K562 (cell line): ENCODE data around the gene SLC9C2. TPM values are rescaled to one million over a fixed set of nuclear protein-coding genes. Genes with fewer than 3 reads are reported as not detected.

ENCODE experiments used
- ATAC-seq: fragments of 200-7000 bp; cut with Tn5 transposase; 3 replicates; pipeline ENCODE4 v1.9.1; 2020; ENCODE audit warnings: moderate library complexity
- BruUV-seq: library from RNA; stranded (reverse); fragments of 400-500 nt; replicated peaks from 2 replicates; lab custom pipeline; 2021; lab: Mats Ljungman, UMichigan
- CTCF ChIA-PET: fragments of 300-600 bp; formaldehyde crosslinking; extraction: SDS; loops from one replicate; lab custom pipeline; 2021; ENCODE audit warnings: low intra/inter-chr PET ratio; lab: Yijun Ruan, JAX
- POLR2A ChIA-PET: fragments of 300-600, 350-650 bp; sonication (Branson Sonifier 250); formaldehyde crosslinking; extraction: SDS; loops from one replicate; lab custom pipeline; 2021; ENCODE audit warnings: antibody characterized with exemption, inconsistent platforms; lab: Yijun Ruan, JAX
- DNase-seq, 4 experiments: peaks; one replicate each; pipeline versions ENCODE4 v3.0.0 to v3.0.0-alpha.2; 2011 to 2018; ENCODE audit warnings: low spot score in 3 of 4, mixed read lengths in 3 of 4; ENCODE audit errors: extremely low read depth in 1 of 4
- FAIRE-seq: peaks from 2 replicates; lab custom pipeline; 2011; peaks lifted over from hg19 to GRCh38; lab: Jason Lieb, UNC
- H2AFZ ChIP-seq: 2 replicates; pipeline ENCODE4 v1.6.0; 2011; ENCODE audit warnings: low read depth, low read length, control low read depth, inconsistent platforms
- H3K27ac ChIP-seq: fragments of 200-600 bp; 3 replicates; pipeline ENCODE4 v1.8.0; 2011; ENCODE audit warnings: low read depth, mild to moderate bottlenecking, control low read depth, inconsistent platforms, low read length, moderate library complexity, mixed read lengths; ENCODE audit errors: extremely low read depth
- H3K27me3 ChIP-seq, 2 experiments: fragments of 300-600 bp in 1 of 2; 2 replicates in 1 of 2; 3 replicates in 1 of 2; pipeline versions ENCODE4 v1.6.0 to v1.8.0; 2011; ENCODE audit warnings: inconsistent platforms in 2 of 2, low read length in 2 of 2, mild to moderate bottlenecking in 1 of 2, mixed read lengths in 1 of 2, moderate library complexity in 1 of 2; ENCODE audit not compliant: control insufficient read depth in 2 of 2, insufficient read depth in 2 of 2
- H3K36me3 ChIP-seq: fragments of 300-600 bp; 3 replicates; pipeline ENCODE4 v1.8.0; 2011; ENCODE audit warnings: mild to moderate bottlenecking, low read length, inconsistent platforms; ENCODE audit not compliant: control insufficient read depth, insufficient read depth
- H3K4me1 ChIP-seq, 2 experiments: fragments of 200-600 bp in 1 of 2; replicated peaks in 1 of 2; 2 replicates in 1 of 2; 3 replicates in 1 of 2; pipeline versions ENCODE4 v1.5.1 to v1.8.0; 2011; ENCODE audit warnings: inconsistent platforms in 2 of 2, low read length in 2 of 2, mild to moderate bottlenecking in 1 of 2, mixed read lengths in 1 of 2, moderate library complexity in 1 of 2; ENCODE audit not compliant: control insufficient read depth in 2 of 2, insufficient read depth in 2 of 2
- H3K4me2 ChIP-seq: 2 replicates; pipeline ENCODE4 v1.6.1; 2011; ENCODE audit warnings: low read length, control low read depth, inconsistent platforms, mixed read lengths; ENCODE audit not compliant: insufficient read depth
- H3K4me3 ChIP-seq: fragments of 200-600 bp; sonication (generic), shearing (Covaris generic); 2 replicates; pipeline ENCODE4 v1.5.1; 2016; ENCODE audit warnings: control low read depth, inconsistent platforms
- H3K79me2 ChIP-seq: fragments of 200-600 bp; 3 replicates; pipeline ENCODE4 v1.8.0; 2011; ENCODE audit warnings: low read length, inconsistent platforms; ENCODE audit not compliant: control insufficient read depth, insufficient read depth
- H3K9ac ChIP-seq, 2 experiments: 2 replicates each; pipeline versions ENCODE4 v1.6.0 to v1.6.1; 2011; ENCODE audit warnings: low read depth in 2 of 2, low read length in 2 of 2, control low read depth in 1 of 2, inconsistent platforms in 1 of 2, mild to moderate bottlenecking in 1 of 2, mixed read lengths in 1 of 2; ENCODE audit not compliant: insufficient read depth in 1 of 2
- H3K9me1 ChIP-seq: one replicate; pipeline ENCODE4 v1.6.0; 2011; ENCODE audit warnings: inconsistent platforms, mild to moderate bottlenecking, low read length, moderate library complexity; ENCODE audit not compliant: control insufficient read depth, insufficient read depth
- H3K9me3 ChIP-seq: replicated peaks from 2 replicates; pipeline ENCODE4 v1.5.1; 2011; ENCODE audit warnings: low read depth, low read length, inconsistent platforms; ENCODE audit not compliant: control insufficient read depth, insufficient read depth
- H4K20me1 ChIP-seq: replicated peaks from 2 replicates; pipeline ENCODE4 v1.6.1; 2011; ENCODE audit warnings: low read length, inconsistent platforms, mixed read lengths; ENCODE audit not compliant: control insufficient read depth, insufficient read depth
- CBX5 ChIP-seq: IDR thresholded peaks from 2 replicates; pipeline ENCODE4 v1.6.1; 2014; ENCODE audit warnings: low read depth, borderline replicate concordance
- CXXC5 ChIP-seq: fragments of 250-450 bp; sonication (Bioruptor Pico); IDR thresholded peaks from 2 replicates; pipeline ENCODE4 v1.8.0; 2022; ENCODE audit warnings: inconsistent platforms, mild to moderate bottlenecking, moderate library complexity
- HDAC3 ChIP-seq: fragments of 450-650 bp; IDR thresholded peaks from 2 replicates; pipeline ENCODE4 v1.6.1; 2018; ENCODE audit warnings: borderline replicate concordance, mild to moderate bottlenecking, moderate library complexity; ENCODE audit not compliant: partially characterized antibody
- HDAC6 ChIP-seq: IDR thresholded peaks from 2 replicates; pipeline ENCODE4 v1.6.1; 2012; ENCODE audit warnings: low read depth, mild to moderate bottlenecking, control low read depth, inconsistent platforms, low read length, moderate library complexity
- HOXB6 ChIP-seq: fragments of 250-450 bp; sonication (Bioruptor Pico); IDR thresholded peaks from 2 replicates; pipeline ENCODE4 v1.5.1; 2022; ENCODE audit warnings: mild to moderate bottlenecking, borderline replicate concordance
- KAT8 ChIP-seq: fragments of 450-650 bp; IDR thresholded peaks from 2 replicates; pipeline ENCODE4 v1.6.1; 2016; ENCODE audit warnings: low read depth, mild to moderate bottlenecking
- LEF1 ChIP-seq: fragments of 450-650 bp; IDR thresholded peaks from 2 replicates; pipeline ENCODE4 v1.6.1; 2016; ENCODE audit warnings: mild to moderate bottlenecking
- NFYB ChIP-seq: IDR thresholded peaks from 2 replicates; pipeline ENCODE4 v1.6.1; 2011; ENCODE audit warnings: mild to moderate bottlenecking, moderate library complexity; ENCODE audit not compliant: insufficient read length; ENCODE audit errors: extremely low read depth
- PHTF2 ChIP-seq: fragments of 250-450 bp; sonication (Bioruptor Pico); IDR thresholded peaks from 2 replicates; pipeline ENCODE4 v1.5.0; 2021; ENCODE audit warnings: mild to moderate bottlenecking
- POLR3A ChIP-seq: IDR thresholded peaks from 2 replicates; pipeline ENCODE4 v1.6.1; 2011; ENCODE audit warnings: borderline replicate concordance, mild to moderate bottlenecking, moderate library complexity; ENCODE audit not compliant: insufficient read length, insufficient read depth; ENCODE audit errors: extremely low read depth
- PRPF4 ChIP-seq: fragments of 200-400 bp; formaldehyde crosslinking; IDR thresholded peaks from one replicate; pipeline ENCODE4 v1.6.1; 2017; ENCODE audit warnings: low read length, low read depth, mild to moderate bottlenecking; ENCODE audit not compliant: insufficient read depth, poor library complexity, severe bottlenecking
- SETDB1 ChIP-seq: IDR thresholded peaks from one replicate; pipeline ENCODE4 v1.6.1; 2012; ENCODE audit warnings: low read length, control low read depth, inconsistent platforms
- ZNF785 ChIP-seq: fragments of 250-450 bp; sonication (Bioruptor Pico); IDR thresholded peaks from 2 replicates; pipeline ENCODE4 v1.4.0; 2020; ENCODE audit warnings: mild to moderate bottlenecking
- WGBS: fragments of 100-300 bp; shearing (Covaris generic); methylation state at CpG from one replicate; pipeline ENCODE4 v1.1.6; 2016; ENCODE audit warnings: low coverage, mixed read lengths; ENCODE audit not compliant: insufficient coverage; ENCODE audit errors: missing lambda C conversion rate; 5-methylcytosine and 5-hydroxymethylcytosine counted together
- in situ Hi-C: fragments of 300-500 bp; cut with MboI; formaldehyde crosslinking; loops from 4 replicates; pipeline ENCODE4 v1.15.0; 2018; ENCODE audit warnings: inconsistent platforms, mixed read lengths
- intact Hi-C: fragments of 100-400 bp; cut with micrococcal nuclease; formaldehyde crosslinking; loops from 2 replicates; pipeline ENCODE4 v1.14.2; 2022
- polyA plus RNA-seq, 8 experiments: library from polyadenylated mRNA; depleted of rRNA in 4 of 8; stranded (reverse) in 5 of 8; unstranded in 3 of 8; fragments of >200 nt; fragmentation: Nextera tagmentation in 2 of 8; fragmentation: Illumina TruSeq in 1 of 8; extraction: Ambion mirVana in 2 of 8; extraction: Trizol in 1 of 8; gene quantifications; 2 replicates each; pipeline versions ENCODE4 v1.2.1 to v1.2.3, GENCODE V29; 2011 to 2014; ENCODE audit warnings: inconsistent platforms in 1 of 8, missing spikeins in 1 of 8
- total RNA-seq, 7 experiments: library from RNA; depleted of rRNA in 6 of 7; stranded (reverse); fragments of >200 nt in 6 of 7; fragmentation: Illumina TruSeq in 2 of 7; extraction: Trizol in 2 of 7; gene quantifications; 2 replicates each; pipeline versions ENCODE4 v1.2.1 to v1.2.3, GENCODE V29; 2011 to 2021; ENCODE audit warnings: low replicate concordance in 1 of 7
- TF ChIP-seq, protein P1 (sequence below), 3 experiments: fragments of 200-800 bp in 1 of 3; fragments of 250-450 bp in 1 of 3; fragments of 450-650 bp in 1 of 3; sonication (Bioruptor Pico) in 1 of 3; sonication (Bioruptor generic) in 1 of 3; formaldehyde crosslinking in 1 of 3; IDR thresholded peaks; 2 replicates each; pipeline versions ENCODE4 v1.6.1 to v1.8.0; 2016 to 2022; ENCODE audit warnings: mild to moderate bottlenecking in 2 of 3, missing genetic modification characterization in 2 of 3, missing compliant biosample characterization in 1 of 3, moderate library complexity in 1 of 3

Gene SLC9C2
- total and polyA plus RNA-seq, 9 of the 15 experiments (the other 6 are each of a cell fraction or from before 2014, with no cell fraction given): 0.11 to 0.22 (median 0.15) TPM; not detected in 5

DNA sequence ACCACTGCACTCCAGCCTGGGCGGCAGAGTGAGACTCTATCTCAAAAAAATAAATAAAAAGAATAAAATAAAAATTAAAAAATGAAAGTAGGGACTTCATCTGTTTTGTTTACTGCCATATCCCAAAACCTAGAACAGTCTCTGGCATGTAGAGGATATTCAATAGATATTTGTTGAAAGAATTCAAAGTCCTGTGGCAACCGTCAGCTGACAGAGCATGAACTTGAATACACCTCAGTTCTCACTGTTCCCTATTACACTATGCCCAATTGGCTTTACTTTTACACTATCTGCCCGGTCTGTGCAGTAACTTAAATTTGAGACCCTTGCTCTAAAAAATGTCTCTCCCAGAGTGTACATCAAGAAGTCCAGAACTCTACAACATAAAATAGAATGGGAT lies 79.5 kb downstream of the SLC9C2 start:
- Histone ChIP-seq H3K4me3 (no peak overlapping the region), H3K4me2 (no peak overlapping the region), H4K20me1 (no peaks in the 10 kb centered on the region), H3K79me2 (no peaks in the 10 kb centered on the region), H3K9me3 (no peaks in the 10 kb centered on the region), H3K9ac (no peak overlapping the region), H3K4me1 (no peaks in the 10 kb centered on the region), H3K9me1 (no peaks in the 10 kb centered on the region), H3K27ac (no peak overlapping the region), H3K27me3 (no peaks in the 10 kb centered on the region), H3K36me3 (no peaks in the 10 kb centered on the region), H2AFZ (no peak overlapping the region)
- FAIRE-seq: no peak
- no TSS peak for BruUV-seq
- 41% methylated on average over 3 of the region's 3 CpGs for WGBS
- in situ Hi-C loops: no loop called here
- POLR2A ChIA-PET: interaction anchor here (0.6 to 1.4 kb wide), 3 partner anchors 9 to 12 kb away, joined by 3 read pairs; no protein-coding TSS in a partner anchor
- intact Hi-C loops: no loop called here
- ATAC-seq: no peak
- no peak for DNase-seq
- CTCF ChIA-PET: no interaction called here
- TF ChIP-seq CBX5 (no peak), PRPF4 (no peak), NFYB (no peak), HDAC6 (no peak), KAT8 (no peak), PHTF2 (no peak), HDAC3 (no peak), HOXB6 (CRISPR knock-in tag) (no peak), CXXC5 (no peak), SETDB1 (no peak), ZNF785 (CRISPR knock-in tag) (no peak), LEF1 (no peak), POLR3A (no peak)
- TF ChIP-seq, protein P1, sequence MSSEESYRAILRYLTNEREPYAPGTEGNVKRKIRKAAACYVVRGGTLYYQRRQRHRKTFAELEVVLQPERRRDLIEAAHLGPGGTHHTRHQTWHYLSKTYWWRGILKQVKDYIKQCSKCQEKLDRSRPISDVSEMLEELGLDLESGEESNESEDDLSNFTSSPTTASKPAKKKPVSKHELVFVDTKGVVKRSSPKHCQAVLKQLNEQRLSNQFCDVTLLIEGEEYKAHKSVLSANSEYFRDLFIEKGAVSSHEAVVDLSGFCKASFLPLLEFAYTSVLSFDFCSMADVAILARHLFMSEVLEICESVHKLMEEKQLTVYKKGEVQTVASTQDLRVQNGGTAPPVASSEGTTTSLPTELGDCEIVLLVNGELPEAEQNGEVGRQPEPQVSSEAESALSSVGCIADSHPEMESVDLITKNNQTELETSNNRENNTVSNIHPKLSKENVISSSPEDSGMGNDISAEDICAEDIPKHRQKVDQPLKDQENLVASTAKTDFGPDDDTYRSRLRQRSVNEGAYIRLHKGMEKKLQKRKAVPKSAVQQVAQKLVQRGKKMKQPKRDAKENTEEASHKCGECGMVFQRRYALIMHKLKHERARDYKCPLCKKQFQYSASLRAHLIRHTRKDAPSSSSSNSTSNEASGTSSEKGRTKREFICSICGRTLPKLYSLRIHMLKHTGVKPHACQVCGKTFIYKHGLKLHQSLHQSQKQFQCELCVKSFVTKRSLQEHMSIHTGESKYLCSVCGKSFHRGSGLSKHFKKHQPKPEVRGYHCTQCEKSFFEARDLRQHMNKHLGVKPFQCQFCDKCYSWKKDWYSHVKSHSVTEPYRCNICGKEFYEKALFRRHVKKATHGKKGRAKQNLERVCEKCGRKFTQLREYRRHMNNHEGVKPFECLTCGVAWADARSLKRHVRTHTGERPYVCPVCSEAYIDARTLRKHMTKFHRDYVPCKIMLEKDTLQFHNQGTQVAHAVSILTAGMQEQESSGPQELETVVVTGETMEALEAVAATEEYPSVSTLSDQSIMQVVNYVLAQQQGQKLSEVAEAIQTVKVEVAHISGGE (CRISPR knock-in tag; IDR thresholded peaks at IDR 0.05): no peak
